Keratinocyte (primary cell): Measurements from ENCODE around the gene BFSP2. TPM values are rescaled to one million over a fixed set of nuclear protein-coding genes. Genes with fewer than 3 reads are reported as not detected.

Experiments
- DNase-seq: peaks from one replicate; pipeline ENCODE4 v3.0.0-alpha.2; 2011; ENCODE audit warnings: low read depth, missing footprints, low spot score
- FAIRE-seq: peaks from 2 replicates; lab custom pipeline; 2011; peaks lifted over from hg19 to GRCh38; lab: Jason Lieb, UNC
- H2AFZ ChIP-seq: 2 replicates; pipeline ENCODE4 v1.6.0; 2012; ENCODE audit warnings: low read length, control low read depth, inconsistent platforms; ENCODE audit not compliant: control insufficient read depth
- H3K27ac ChIP-seq: 2 replicates; pipeline ENCODE4 v1.5.1; 2011; ENCODE audit warnings: low read length; ENCODE audit not compliant: control insufficient read depth, insufficient read depth
- H3K27me3 ChIP-seq: 3 replicates; pipeline ENCODE4 v1.6.0; 2011; ENCODE audit warnings: low read length; ENCODE audit not compliant: control insufficient read depth, insufficient read depth; ENCODE audit errors: extremely low read depth
- H3K36me3 ChIP-seq, 2 experiments: 2 replicates in 1 of 2; 3 replicates in 1 of 2; pipeline ENCODE4 v1.5.1; 2011; ENCODE audit warnings: low read length in 2 of 2, mild to moderate bottlenecking in 1 of 2; ENCODE audit not compliant: control insufficient read depth in 2 of 2, insufficient read depth in 2 of 2; ENCODE audit errors: extremely low read depth in 1 of 2
- H3K4me1 ChIP-seq: 3 replicates; pipeline ENCODE4 v1.5.1; 2011; ENCODE audit warnings: low read length; ENCODE audit not compliant: control insufficient read depth, insufficient read depth; ENCODE audit errors: extremely low read depth
- H3K4me2 ChIP-seq: 3 replicates; pipeline ENCODE4 v1.6.0; 2011; ENCODE audit warnings: low read depth, low read length; ENCODE audit not compliant: control insufficient read depth, insufficient read depth; ENCODE audit errors: extremely low read depth
- H3K4me3 ChIP-seq, 3 experiments: fragments of 200-600 bp in 1 of 3; sonication (generic) in 1 of 3; 2 replicates in 2 of 3; 3 replicates in 1 of 3; pipeline ENCODE4 v1.5.1; 2011 to 2016; ENCODE audit warnings: low read length in 3 of 3, mild to moderate bottlenecking in 3 of 3, control low read depth in 2 of 3, inconsistent platforms in 1 of 3, low read depth in 1 of 3, mixed read lengths in 1 of 3, mixed run types in 1 of 3, moderate library complexity in 1 of 3; ENCODE audit not compliant: control insufficient read depth in 2 of 3, insufficient read depth in 2 of 3; ENCODE audit errors: extremely low read depth in 1 of 3
- H3K79me2 ChIP-seq: 2 replicates; pipeline ENCODE4 v1.6.0; 2012; ENCODE audit warnings: low read length; ENCODE audit not compliant: control insufficient read depth, insufficient read depth
- H3K9ac ChIP-seq: 3 replicates; pipeline ENCODE4 v1.6.0; 2011; ENCODE audit warnings: low read length; ENCODE audit not compliant: control insufficient read depth, insufficient read depth; ENCODE audit errors: extremely low read depth
- H3K9me1 ChIP-seq: 3 replicates; pipeline ENCODE4 v1.6.0; 2011; ENCODE audit warnings: low read length; ENCODE audit not compliant: control insufficient read depth, insufficient read depth; ENCODE audit errors: extremely low read depth
- H3K9me3 ChIP-seq: 2 replicates; pipeline ENCODE4 v1.5.1; 2012; ENCODE audit warnings: low read depth, low read length; ENCODE audit not compliant: control insufficient read depth
- H4K20me1 ChIP-seq: 3 replicates; pipeline ENCODE4 v1.6.0; 2011; ENCODE audit warnings: low read length; ENCODE audit not compliant: control insufficient read depth, insufficient read depth; ENCODE audit errors: extremely low read depth
- CTCF ChIP-seq, 3 experiments: IDR thresholded peaks in 1 of 3; conservative IDR thresholded peaks in 1 of 3; optimal IDR thresholded peaks in 1 of 3; 2 replicates in 2 of 3; 3 replicates in 1 of 3; pipeline versions ENCODE3 to v1.5.1; 2011; ENCODE audit warnings: low read length in 3 of 3, mild to moderate bottlenecking in 3 of 3, moderate library complexity in 2 of 3, control low read depth in 1 of 3, inconsistent platforms in 1 of 3; ENCODE audit not compliant: insufficient read depth in 2 of 3; ENCODE audit errors: extremely low read depth in 1 of 3
- EZH2 ChIP-seq: IDR thresholded peaks from one replicate; pipeline ENCODE4 v1.6.1; 2012; ENCODE audit warnings: inconsistent platforms, mild to moderate bottlenecking, low read length, moderate library complexity
- dilution Hi-C: fragments of 300-500 bp; cut with MboI; formaldehyde crosslinking; loops from one replicate; pipeline ENCODE4 v1.7.0; 2020; ENCODE audit warnings: low sequenced_read_pairs; ENCODE audit not compliant: extremely low pct_ligation_motif_present
- polyA plus RNA-seq, 5 experiments: library from polyadenylated mRNA; depleted of rRNA in 3 of 5; stranded (reverse) in 3 of 5; stranded (forward) in 1 of 5; unstranded in 1 of 5; fragments of >200 nt; gene quantifications; 1 replicate in 1 of 5; 2 replicates in 3 of 5; 3 replicates in 1 of 5; pipeline versions ENCODE4 v1.2.1 to v1.2.3, GENCODE V29; 2011 to 2012; ENCODE audit warnings: missing spikeins in 2 of 5, low read depth in 1 of 5, low replicate concordance in 1 of 5

BFSP2 gene
- polyA plus RNA-seq, 1 donor (not counting 4 experiments of a cell fraction or from before 2014, with no cell fraction given), result not detected

GRCh38 chr3:133414021-133414392, 14.2 kb downstream of the BFSP2 start:
- dilution Hi-C loops, result no loop called here
- no peak overlapping the region for H3K4me2 ChIP-seq
- H3K9me1 ChIP-seq, result no peaks in the 10 kb centered on the region
- H3K36me3 ChIP-seq, result no peaks in the 10 kb centered on the region
- H3K27ac ChIP-seq, result no peak overlapping the region
- no peak for FAIRE-seq
- DNase-seq, result no peak
- no peak overlapping the region for H3K4me3 ChIP-seq
- TF ChIP-seq EZH2, result no peak
- no peak for TF ChIP-seq CTCF (optimal IDR thresholded peaks at IDR 0.05 in 1 of 3, IDR thresholded peaks at IDR 0.05 in 1 of 3, conservative IDR thresholded peaks at IDR 0.05 in 1 of 3; ENCODE audit: extremely low read depth in 1 of 3, insufficient read depth in 2 of 3, low read length in 3 of 3)
- no peaks in the 10 kb centered on the region for H3K4me1 ChIP-seq
- peaks cover 13% of the 10 kb centered on the region for H3K27me3 ChIP-seq
- no peak overlapping the region for H2AFZ ChIP-seq
- no peaks in the 10 kb centered on the region for H4K20me1 ChIP-seq
- H3K9ac ChIP-seq, result no peak overlapping the region
- H3K9me3 ChIP-seq, result no peaks in the 10 kb centered on the region
- H3K79me2 ChIP-seq, result no peaks in the 10 kb centered on the region

- H3K27me3 ChIP-seq, result peaks cover 7% of the 10 kb centered on the region
- H3K27ac ChIP-seq, result no peak overlapping the region
- DNase-seq (no peak), FAIRE-seq (no peak)
- H3K4me1 ChIP-seq, result no peaks in the 10 kb centered on the region
- H3K4me3 ChIP-seq, result no peak overlapping the region
- H3K9me1 ChIP-seq, result no peaks in the 10 kb centered on the region
- TF ChIP-seq EZH2 (no peak), CTCF (optimal IDR thresholded peaks at IDR 0.05 in 1 of 3, IDR thresholded peaks at IDR 0.05 in 1 of 3, conservative IDR thresholded peaks at IDR 0.05 in 1 of 3; ENCODE audit: extremely low read depth in 1 of 3, insufficient read depth in 2 of 3, low read length in 3 of 3) (no peak)
- H4K20me1 ChIP-seq, result no peaks in the 10 kb centered on the region
- H3K36me3 ChIP-seq, result no peaks in the 10 kb centered on the region
- dilution Hi-C loops, result no loop called here
- no peak overlapping the region for H3K9ac ChIP-seq
- no peaks in the 10 kb centered on the region for H3K79me2 ChIP-seq
- no peak overlapping the region for H2AFZ ChIP-seq
- no peak overlapping the region for H3K4me2 ChIP-seq
- no peaks in the 10 kb centered on the region for H3K9me3 ChIP-seq
Observed at GRCh38 chr3:133418361-133418760, 18.5 kb downstream of the BFSP2 start.
